ENCODE results near the gene TTLL3.

DNA sequence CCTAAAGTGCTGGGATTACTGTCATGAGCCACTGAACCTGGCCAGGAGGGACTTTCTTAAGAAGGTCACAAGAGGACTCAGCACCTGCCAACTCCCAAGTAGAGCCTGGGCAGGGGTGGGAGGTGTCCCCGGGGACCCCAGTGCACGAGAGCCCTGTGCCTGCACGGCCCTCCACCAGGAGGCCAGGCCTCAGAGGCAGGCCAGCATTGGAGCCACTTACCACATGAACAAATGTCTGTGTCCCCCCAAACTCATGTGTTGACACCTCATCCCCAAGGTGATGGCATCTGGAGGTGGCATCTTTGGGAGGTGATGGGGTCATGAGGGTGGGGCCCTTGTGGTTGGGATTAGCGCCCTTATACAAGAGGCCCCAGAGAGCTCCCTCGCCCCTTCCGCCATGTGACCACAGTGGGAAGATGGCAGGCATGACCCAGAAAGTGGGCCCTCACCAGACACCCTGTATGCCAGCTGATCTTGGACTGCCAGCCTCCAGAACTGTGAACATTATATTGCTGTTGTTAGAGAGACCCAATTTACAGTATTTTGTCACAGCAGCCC, 36.9 kb downstream of the TTLL3 start:
- TF ChIP-seq, protein P1, sequence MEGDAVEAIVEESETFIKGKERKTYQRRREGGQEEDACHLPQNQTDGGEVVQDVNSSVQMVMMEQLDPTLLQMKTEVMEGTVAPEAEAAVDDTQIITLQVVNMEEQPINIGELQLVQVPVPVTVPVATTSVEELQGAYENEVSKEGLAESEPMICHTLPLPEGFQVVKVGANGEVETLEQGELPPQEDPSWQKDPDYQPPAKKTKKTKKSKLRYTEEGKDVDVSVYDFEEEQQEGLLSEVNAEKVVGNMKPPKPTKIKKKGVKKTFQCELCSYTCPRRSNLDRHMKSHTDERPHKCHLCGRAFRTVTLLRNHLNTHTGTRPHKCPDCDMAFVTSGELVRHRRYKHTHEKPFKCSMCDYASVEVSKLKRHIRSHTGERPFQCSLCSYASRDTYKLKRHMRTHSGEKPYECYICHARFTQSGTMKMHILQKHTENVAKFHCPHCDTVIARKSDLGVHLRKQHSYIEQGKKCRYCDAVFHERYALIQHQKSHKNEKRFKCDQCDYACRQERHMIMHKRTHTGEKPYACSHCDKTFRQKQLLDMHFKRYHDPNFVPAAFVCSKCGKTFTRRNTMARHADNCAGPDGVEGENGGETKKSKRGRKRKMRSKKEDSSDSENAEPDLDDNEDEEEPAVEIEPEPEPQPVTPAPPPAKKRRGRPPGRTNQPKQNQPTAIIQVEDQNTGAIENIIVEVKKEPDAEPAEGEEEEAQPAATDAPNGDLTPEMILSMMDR (IDR thresholded peaks at IDR 0.05; ENCODE audit: insufficient read depth, low read depth, low read length): no peak
- no peak for TF ChIP-seq EZH2 (IDR thresholded peaks at IDR 0.05; ENCODE audit: insufficient read depth, low read length)

All from astrocyte (in vitro differentiated cells and primary cell).